Colonic mucosa (tissue), 4 donors: ENCODE results near the gene BCKDHB. TPM values are rescaled to one million over a fixed set of nuclear protein-coding genes. Genes with fewer than 3 reads are reported as not detected.

ENCODE experiments used
- DNase-seq: peaks from one replicate; pipeline ENCODE4 v3.0.0-alpha.2; 2020
- H3K27ac ChIP-seq: fragments of 200-600 bp; one replicate; pipeline ENCODE4 v1.8.0; 2021
- H3K27me3 ChIP-seq: fragments of 200-600 bp; one replicate; pipeline ENCODE4 v1.8.0; 2021
- H3K36me3 ChIP-seq: fragments of 200-600 bp; one replicate; pipeline ENCODE4 v1.8.0; 2021
- H3K4me1 ChIP-seq: fragments of 200-600 bp; one replicate; pipeline ENCODE4 v1.8.0; 2021; ENCODE audit warnings: mild to moderate bottlenecking
- H3K4me3 ChIP-seq: fragments of 200-600 bp; one replicate; pipeline ENCODE4 v1.8.0; 2021
- H3K9ac ChIP-seq, 2 donors: one replicate each; pipeline ENCODE4 v1.7.0; 2013; ENCODE audit warnings: control low read depth in 2 of 2, low read depth in 2 of 2, low read length in 2 of 2
- H3K9me3 ChIP-seq: fragments of 200-600 bp; one replicate; pipeline ENCODE4 v1.8.0; 2021
- CTCF ChIP-seq: fragments of 200-600 bp; IDR thresholded peaks from one replicate; pipeline ENCODE4 v1.8.0; 2022; ENCODE audit warnings: antibody characterized with exemption, mild to moderate bottlenecking
- intact Hi-C: fragments of 100-400 bp; cut with DNase I; formaldehyde crosslinking; loops from one replicate; pipeline ENCODE4 v1.14.1; 2022
- total RNA-seq, 2 donors: library from RNA; stranded (reverse); fragmentation: NEBNext Ultra II Directional in 1 of 2; extraction: Animal tissue kit (Norgen Biotek cat#: 25700) in 1 of 2; gene quantifications; one replicate each; pipeline ENCODE4 v1.2.1, GENCODE V29; 2021
- donor health status: healthy.
- donor health status: DM: no; HTN: no; CAD: no.
- donor health status: DM: no; HTN: no; CAD: no.

Gene BCKDHB
- total RNA-seq, 2 donors from 2014 or later: 27.4 to 47.1 TPM

GRCh38 chr6:80151635-80152034 is 45.2 kb downstream of the BCKDHB start:
- no peak for TF ChIP-seq CTCF
- DNase-seq: no peak
- Histone ChIP-seq H3K27ac (no peak overlapping the region), H3K9me3 (no peaks in the 10 kb centered on the region), H3K27me3 (no peaks in the 10 kb centered on the region), H3K4me3 (no peak overlapping the region), H3K36me3 (no peaks in the 10 kb centered on the region), H3K4me1 (no peaks in the 10 kb centered on the region), H3K9ac (no peak overlapping the region)
- intact Hi-C loops: no loop called here

- no peak for DNase-seq
- TF ChIP-seq CTCF: no peak
- H3K36me3 ChIP-seq: no peaks in the 10 kb centered on the region
- no peaks in the 10 kb centered on the region for H3K9me3 ChIP-seq
- no peak overlapping the region for H3K27ac ChIP-seq
- no peaks in the 10 kb centered on the region for H3K27me3 ChIP-seq
- intact Hi-C loops: no loop called here
- no peak overlapping the region for H3K4me3 ChIP-seq
- H3K4me1 ChIP-seq: no peaks in the 10 kb centered on the region
- no peak overlapping the region for H3K9ac ChIP-seq
These were observed 47.7 kb downstream of the BCKDHB start for GRCh38 chr6:80154160-80154559.

GRCh38 chr6:80156221-80156620 is 49.8 kb downstream of the BCKDHB start:
- Histone ChIP-seq H3K9ac (no peak overlapping the region), H3K27ac (no peak overlapping the region), H3K36me3 (no peaks in the 10 kb centered on the region), H3K4me3 (no peak overlapping the region), H3K27me3 (no peaks in the 10 kb centered on the region), H3K9me3 (no peaks in the 10 kb centered on the region), H3K4me1 (no peaks in the 10 kb centered on the region)
- DNase-seq: no peak
- intact Hi-C loops: no loop called here
- TF ChIP-seq CTCF: no peak

- no peak for TF ChIP-seq CTCF
- no peak for DNase-seq
- H3K9me3 ChIP-seq: no peaks in the 10 kb centered on the region
- no peak overlapping the region for H3K27ac ChIP-seq
- H3K27me3 ChIP-seq: no peaks in the 10 kb centered on the region
- H3K4me3 ChIP-seq: no peak overlapping the region
- no peaks in the 10 kb centered on the region for H3K4me1 ChIP-seq
- intact Hi-C loops: no loop called here
- no peak overlapping the region for H3K9ac ChIP-seq
- H3K36me3 ChIP-seq: no peaks in the 10 kb centered on the region
These were observed 52.1 kb downstream of the BCKDHB start for GRCh38 chr6:80158478-80158989.

GRCh38 chr6:80161434-80161833 is 55.0 kb downstream of the BCKDHB start:
- H3K9ac ChIP-seq: no peak overlapping the region
- H3K4me1 ChIP-seq: no peaks in the 10 kb centered on the region
- DNase-seq: no peak
- no peak for TF ChIP-seq CTCF
- no peaks in the 10 kb centered on the region for H3K9me3 ChIP-seq
- H3K27me3 ChIP-seq: no peaks in the 10 kb centered on the region
- H3K4me3 ChIP-seq: no peak overlapping the region
- intact Hi-C loops: no loop called here
- no peak overlapping the region for H3K27ac ChIP-seq
- no peaks in the 10 kb centered on the region for H3K36me3 ChIP-seq
